SK-N-DZ (cell line): ENCODE data around the gene RARRES2. TPM values are rescaled to one million over a fixed set of nuclear protein-coding genes. Genes with fewer than 3 reads are reported as not detected.
A peak's percentile ranks its signal among the peaks of the same experiment; 100 is the strongest.
"Not testable (repeated sequence)": the region's sequence is repeated elsewhere in the genome, so short reads cannot be mapped to it uniquely, and the experiment has no call there.

Experiments used
- DNase-seq: peaks from one replicate; pipeline ENCODE4 v3.0.0-alpha.2; 2015; ENCODE audit warnings: low spot score
- polyA plus RNA-seq, 2 experiments: library from polyadenylated mRNA; depleted of rRNA; stranded (reverse); fragments of >200 nt; gene quantifications; 2 replicates each; pipeline ENCODE4 v1.2.3, GENCODE V29; 2014

RARRES2 gene
- 46.2 and 52.4 TPM in 2 replicates for polyA plus RNA-seq (2014; cell fraction: cytosol; rRNA removed)
- 69.4 and 86.4 TPM in 2 replicates for polyA plus RNA-seq (2014; cell fraction: nucleus; rRNA removed)

GRCh38 chr7:150341263-150342120 is at the start of gene RARRES2:
Gene RARRES2 (minus strand): TSS chr7:150341629. CDS start chr7:150340609, 1,020 bp downstream.
- DNase-seq, result peak; percentile 49

DNA sequence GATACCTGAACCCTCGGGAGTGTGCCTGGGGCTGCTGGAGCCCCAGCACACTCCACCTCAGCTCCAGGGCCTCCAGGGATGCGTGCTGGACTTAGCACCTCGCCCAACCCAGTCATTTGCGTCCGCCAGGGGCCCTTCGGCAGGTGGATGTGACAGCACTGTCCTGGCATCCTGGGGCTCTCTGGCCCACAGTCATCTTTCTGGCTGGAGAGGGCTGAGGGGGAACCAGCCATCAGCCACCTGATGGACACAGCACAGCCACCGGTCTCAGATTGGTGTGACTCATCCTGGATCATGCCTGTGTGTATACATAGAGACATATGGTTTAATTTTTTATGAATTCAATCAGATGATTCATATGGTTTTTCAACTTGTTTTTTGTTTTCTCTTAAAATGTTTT is 48.8 kb upstream of the RARRES2 start:
- no peak for DNase-seq

DNA sequence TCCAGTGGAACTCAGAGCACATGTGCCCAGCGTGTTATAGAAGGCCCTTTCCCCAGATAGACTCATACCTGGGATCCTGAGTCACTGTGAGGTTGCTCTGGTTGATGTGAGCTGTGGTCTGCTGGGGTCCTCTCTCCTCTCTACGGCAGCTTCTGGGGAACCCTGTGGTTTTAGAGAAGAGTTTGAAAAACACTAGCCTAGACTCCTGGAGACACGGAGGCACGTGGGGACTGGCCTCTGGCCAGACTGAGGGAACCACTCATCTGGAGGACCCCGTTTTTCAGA is 48.0 kb upstream of the RARRES2 start:
- no peak for DNase-seq

DNA sequence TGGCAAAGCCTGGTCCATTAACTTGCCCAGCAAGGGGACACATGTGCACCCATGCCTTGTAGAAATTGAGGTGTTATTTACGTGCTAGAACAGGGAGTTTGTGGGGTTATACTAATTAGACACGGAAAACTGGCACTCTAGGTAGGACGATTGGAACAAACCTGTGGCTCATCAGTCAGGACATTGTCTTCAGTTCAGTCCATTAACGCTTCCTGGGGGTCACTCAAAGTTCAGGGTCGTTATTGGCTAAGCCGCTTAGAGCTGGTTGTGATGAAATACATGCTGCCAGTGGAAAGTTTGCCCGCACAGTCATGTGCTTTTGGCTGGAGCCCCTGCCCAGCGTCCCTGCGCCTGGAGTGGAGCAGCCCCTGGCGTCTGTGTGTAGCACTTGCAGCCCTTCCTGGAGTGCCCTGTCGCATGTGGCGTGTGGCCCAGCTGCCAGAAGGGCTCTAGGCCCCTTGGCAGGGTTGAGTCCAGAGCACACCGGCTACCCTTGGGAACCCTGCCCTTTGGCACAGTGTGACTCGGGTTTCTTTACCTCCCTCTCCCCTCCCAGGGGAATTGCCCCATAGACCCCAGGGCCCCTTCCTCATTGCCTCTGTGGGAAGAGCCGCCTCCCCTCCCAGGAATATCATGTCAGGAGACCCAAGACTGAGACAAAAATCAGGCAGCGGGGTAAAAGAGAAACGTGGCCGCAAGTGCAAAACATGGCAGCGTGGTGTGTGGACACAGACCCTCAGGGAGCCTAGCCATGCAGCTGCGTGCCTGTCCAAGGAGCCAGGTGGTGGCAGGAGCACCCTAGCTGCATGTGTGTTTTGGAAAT is 47.5 kb upstream of the RARRES2 start:
- no peak for DNase-seq

GRCh38 chr7:150388306-150388705 is 46.9 kb upstream of the RARRES2 start:
- no peak for DNase-seq

DNA sequence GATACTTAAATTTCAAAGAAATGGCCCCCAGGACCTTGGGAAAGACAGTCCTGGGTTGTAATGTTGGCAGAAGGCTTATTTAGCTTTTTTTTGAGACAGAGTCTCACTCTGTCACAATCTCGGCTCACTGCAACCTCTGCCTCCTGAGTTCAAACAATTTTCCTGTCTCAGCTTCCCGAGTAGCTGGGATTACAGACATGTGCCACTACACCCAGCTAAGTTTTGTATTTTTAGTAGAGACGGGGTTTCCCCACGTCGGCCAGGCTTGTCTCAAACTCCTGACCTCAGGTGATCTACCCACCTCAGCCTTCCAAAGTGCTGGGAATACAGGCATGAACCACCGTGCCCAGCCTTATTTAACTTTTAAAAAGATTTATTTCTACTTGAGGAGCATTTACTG is 44.5 kb upstream of the RARRES2 start:
- DNase-seq, result not testable (repeated sequence)

GRCh38 chr7:150385302-150385723 is 43.9 kb upstream of the RARRES2 start:
- DNase-seq, result no peak

DNA sequence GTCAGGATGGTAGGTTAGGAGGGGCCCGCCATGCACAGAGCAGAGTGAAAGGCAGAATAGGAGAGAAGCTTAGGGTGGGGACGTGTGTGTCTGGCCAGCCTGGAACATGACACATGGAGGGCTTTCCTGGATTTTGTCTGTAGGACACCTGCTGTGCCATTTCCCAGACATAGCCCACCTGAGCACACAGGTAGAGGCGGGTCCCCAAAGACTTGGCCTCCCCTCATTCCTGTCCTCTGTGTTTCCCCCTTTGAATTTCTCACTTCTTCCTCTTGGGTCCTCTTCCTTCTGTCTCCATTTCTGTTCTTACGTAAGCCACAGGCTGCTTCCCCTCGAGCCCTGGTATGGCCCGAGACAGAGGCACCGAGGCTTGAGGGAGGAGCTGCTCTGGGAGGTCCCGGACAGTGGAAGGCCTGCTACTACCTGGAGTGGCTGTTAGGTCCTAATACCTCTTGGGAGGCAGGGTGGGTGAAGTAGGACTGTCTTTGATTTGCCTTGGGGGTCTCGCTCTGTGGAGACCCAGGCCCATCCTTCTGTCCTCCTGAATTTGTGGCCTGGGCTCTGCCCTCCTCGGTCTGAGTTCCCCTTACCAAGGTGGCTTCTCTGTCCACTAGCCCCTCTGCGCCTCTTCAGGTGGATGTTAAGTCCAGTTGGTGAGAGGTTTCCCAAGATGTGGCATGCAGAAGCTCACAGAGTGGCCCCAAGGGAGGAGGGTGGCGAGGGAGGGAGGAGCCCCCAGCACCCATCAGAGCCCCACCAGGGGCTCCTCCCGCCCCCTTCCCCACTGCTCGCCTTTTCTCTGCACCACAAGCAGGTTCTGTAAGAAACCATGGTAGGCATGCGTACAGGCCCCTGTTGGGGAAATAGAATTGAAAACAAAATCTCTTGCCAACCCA is 43.2 kb upstream of the RARRES2 start:
- DNase-seq, result no peak

DNA sequence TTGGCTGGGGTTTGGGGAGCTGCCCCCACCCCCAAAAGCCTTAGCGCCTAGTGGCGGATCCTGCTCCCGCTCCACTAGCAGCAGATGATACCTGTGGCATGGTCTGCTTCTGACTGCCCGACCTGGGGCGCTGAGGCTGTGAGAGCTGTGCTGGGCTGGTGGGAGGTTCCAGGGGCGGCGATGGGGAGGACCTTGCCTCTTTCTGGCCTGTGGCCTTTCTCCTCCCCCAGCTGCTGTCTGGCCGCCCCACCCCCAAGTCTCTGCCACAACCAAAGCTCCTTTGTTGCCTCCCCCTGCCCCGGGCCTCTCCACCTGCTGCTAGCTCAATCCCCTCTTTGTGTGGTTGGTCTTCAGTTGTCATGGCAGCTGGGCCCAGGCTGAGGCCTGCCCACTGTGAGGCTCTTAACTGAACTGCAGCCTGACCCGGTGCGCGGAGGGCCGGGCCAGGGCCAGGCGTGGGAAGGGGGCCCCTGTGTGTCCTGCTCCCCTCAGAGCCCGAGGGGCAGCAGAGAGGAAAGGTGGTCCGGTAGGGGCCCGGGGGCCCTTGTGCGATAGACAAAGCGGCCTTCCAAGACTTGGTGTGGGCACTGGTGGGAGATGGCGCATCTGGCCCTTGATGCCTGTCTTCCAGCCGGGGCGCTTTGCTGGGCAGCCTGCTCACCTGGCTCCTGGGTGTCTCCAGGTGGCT is 42.4 kb upstream of the RARRES2 start:
- DNase-seq, result peak; percentile 70

DNA sequence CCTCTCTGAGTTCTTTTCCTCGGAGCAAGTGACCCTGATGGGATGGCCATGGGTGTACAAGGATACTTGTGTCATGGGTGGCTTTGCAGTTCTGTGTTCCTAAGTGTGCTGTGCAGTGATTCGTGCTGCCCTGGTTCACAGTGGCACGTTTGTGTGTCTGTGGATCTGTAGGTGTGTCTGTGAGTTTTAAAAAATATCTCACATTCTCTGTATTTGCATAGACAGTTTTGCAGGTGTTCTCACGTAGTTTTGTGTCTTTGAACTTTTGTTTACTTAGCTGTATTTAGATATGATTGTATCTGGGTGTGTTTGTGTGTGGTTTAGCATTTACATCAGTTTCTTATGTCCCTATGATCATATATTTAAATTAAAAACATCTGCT is 41.4 kb upstream of the RARRES2 start:
- DNase-seq, result no peak

DNA sequence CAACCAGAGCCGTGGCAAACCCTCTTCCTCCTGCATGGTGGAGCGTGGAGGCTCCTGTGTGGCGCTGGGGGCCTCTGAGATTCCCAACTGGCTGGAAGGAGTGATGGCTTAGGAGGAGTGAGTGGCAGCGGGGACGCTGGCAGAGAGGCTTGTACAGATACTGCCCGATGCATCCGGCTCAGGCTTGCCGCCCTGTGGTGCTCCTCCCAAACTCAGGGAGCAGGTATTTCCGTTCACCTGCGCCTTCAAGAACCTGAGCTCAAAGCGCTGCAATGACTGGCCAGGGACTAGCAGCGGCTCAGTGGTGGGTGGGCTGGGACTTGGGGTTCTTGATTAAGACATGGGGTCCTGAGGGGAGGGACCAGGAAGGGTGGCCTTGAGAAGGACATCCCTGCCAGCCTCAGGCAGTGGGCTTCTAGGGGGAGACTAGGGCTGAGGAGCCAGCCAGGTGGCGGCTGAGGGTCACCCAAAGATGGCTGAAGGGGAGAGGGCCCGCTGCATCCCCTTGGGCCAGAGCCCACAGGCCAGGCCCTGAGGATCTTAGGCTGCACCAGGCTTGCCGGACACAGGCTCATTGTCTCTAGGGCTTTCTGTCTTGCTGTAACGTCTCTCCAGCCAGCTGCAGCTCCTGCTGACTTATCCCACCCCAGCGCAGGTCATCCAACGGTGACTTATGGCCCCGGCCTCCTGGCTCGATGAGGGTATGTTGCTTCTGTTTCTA is 40.9 kb upstream of the RARRES2 start:
- DNase-seq, result no peak

DNA sequence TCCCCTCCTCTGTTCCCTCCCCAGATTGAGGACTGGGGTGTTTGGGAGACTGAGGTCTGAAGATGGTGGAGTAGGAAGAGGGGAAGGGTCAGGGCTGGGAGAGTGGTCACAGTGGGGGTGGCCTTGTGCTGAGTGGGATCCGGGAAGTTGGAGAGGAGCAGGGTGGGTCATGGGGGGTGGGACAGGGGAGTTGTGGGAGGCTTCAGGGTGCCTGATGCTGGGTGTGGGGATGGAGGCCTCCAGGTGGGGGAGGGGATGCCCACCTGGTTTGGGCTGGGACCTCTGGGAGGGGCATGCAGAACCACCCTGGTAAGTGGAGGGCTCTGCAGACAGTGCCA is 40.3 kb upstream of the RARRES2 start:
- no peak for DNase-seq

GRCh38 chr7:150381096-150381495 is 39.7 kb upstream of the RARRES2 start:
- no peak for DNase-seq

- DNase-seq, result no peak
These were observed 39.0 kb upstream of the RARRES2 start for GRCh38 chr7:150380463-150380862.

DNA sequence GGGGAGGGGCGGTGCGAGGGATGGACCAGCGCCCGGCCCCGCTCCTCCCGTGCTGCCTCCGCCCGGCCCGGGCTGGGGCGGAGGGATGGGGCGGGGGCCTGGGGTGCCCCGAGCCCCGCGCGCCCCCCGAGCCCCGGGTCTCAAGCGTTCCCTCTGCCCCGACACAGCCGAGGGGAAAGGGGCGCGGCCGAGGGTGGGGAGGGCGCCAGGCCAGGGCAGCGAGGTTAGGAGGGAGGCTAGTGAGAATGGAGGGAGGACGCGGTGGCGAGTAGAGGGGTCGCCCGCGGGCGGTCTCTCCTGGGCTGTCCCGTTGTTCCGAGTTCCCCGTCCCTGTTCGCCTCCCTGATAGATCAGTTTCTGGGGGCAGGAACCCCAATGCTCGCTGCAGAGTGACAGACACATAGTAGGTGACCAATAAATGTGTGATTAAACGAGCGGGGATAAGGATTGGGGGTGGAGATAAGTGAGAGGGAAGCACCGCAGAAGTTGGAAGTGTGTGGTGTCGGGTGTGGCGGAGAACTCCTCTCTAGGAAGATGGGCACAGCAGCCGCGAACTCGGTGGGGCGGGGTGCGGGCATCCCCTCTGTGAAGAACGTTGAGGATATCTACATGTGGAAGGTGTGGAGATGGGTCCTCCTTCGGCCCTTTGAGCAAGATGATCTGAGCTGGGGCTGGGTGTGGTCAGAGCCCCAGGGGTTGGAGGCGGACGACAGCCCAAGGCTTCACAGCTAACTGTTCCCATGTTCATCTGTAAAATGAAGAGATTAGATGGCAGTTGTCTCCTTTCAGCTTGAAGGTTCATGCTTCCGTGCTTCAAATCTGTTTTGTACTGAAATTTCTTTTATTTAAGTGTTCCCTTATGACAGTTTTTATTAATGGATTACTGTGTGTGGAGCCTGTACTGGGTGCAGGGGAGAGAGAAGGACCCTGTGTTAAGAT is 38.3 kb upstream of the RARRES2 start:
- no peak for DNase-seq

- peak; percentile 93 for DNase-seq
These were observed 37.5 kb upstream of the RARRES2 start, which contains the start of gene ZNF775 for GRCh38 chr7:150378853-150379440. Gene ZNF775 (plus strand): TSS chr7:150379330. CDS start chr7:150388471, 9,141 bp downstream.

GRCh38 chr7:150378115-150378852 is 36.9 kb upstream of the RARRES2 start:
- DNase-seq, result peak; percentile 77

GRCh38 chr7:150377635-150378034 is 36.2 kb upstream of the RARRES2 start:
- DNase-seq, result no peak
